Vagina (tissue), 2 donors: ENCODE results near the gene SPOPL.

Experiments used
- CTCF ChIP-seq, 3 experiments: fragments of 450-650 bp in 2 of 3; fragments of 200-600 bp in 1 of 3; sonication (generic) in 1 of 3; IDR thresholded peaks; one replicate each; pipeline ENCODE4 v1.5.1; 2017 to 2019; ENCODE audit warnings: antibody characterized with exemption in 3 of 3, mild to moderate bottlenecking in 2 of 3, moderate library complexity in 2 of 3
- POLR2A ChIP-seq, 2 donors: fragments of 450-650 bp; IDR thresholded peaks; one replicate each; pipeline ENCODE4 v1.6.1; 2017; ENCODE audit warnings: antibody characterized with exemption in 2 of 2, mild to moderate bottlenecking in 2 of 2, moderate library complexity in 2 of 2

GRCh38 chr2:138499684-138500083 lies 1.9 kb upstream of the SPOPL start:
- TF ChIP-seq CTCF (IDR thresholded peaks at IDR 0.05) (no peak), POLR2A (IDR thresholded peaks at IDR 0.05) (no peak)
